NCI-H82 treated with DMSO at 0.1 percent for 48 hours (cell line): Measurements from ENCODE around the gene CDC42BPB.

Experiments
- DNase-seq: peaks from one replicate; lab custom pipeline; 2025; ENCODE audit not compliant: unreplicated experiment; lab: John Stamatoyannopoulos, UW

Gene CDC42BPB

GRCh38 chr14:103094406-103095209 lies 37.3 kb upstream of the CDC42BPB start, which contains the start of gene EXOC3L4:
Gene EXOC3L4, plus strand, starts transcription at chr14:103094725. Its CDS starts 5,495 bp downstream, at chr14:103100220.
- no peak for DNase-seq

- no peak for DNase-seq
Measured at GRCh38 chr14:103093856-103094405, 36.6 kb upstream of the CDC42BPB start.

- no peak for DNase-seq
Measured at GRCh38 chr14:103091883-103092222, 34.5 kb upstream of the CDC42BPB start.

GRCh38 chr14:103091041-103091882 lies 33.9 kb upstream of the CDC42BPB start:
- no peak for DNase-seq

- DNase-seq, result no peak
Measured at GRCh38 chr14:103090481-103091020, 33.2 kb upstream of the CDC42BPB start.

GRCh38 chr14:103089386-103090335 lies 32.3 kb upstream of the CDC42BPB start:
- DNase-seq, result no peak

GRCh38 chr14:103088921-103089320 lies 31.6 kb upstream of the CDC42BPB start:
- DNase-seq, result no peak

- no peak for DNase-seq
Measured at GRCh38 chr14:103087343-103087835, 30.0 kb upstream of the CDC42BPB start.

GRCh38 chr14:103086771-103087342 lies 29.5 kb upstream of the CDC42BPB start:
- DNase-seq, result no peak

- no peak for DNase-seq
Measured at GRCh38 chr14:103085106-103086091, 28.1 kb upstream of the CDC42BPB start.

- no peak for DNase-seq
Measured at GRCh38 chr14:103084021-103084919, 26.9 kb upstream of the CDC42BPB start, which contains the start of gene LBHD2. Gene LBHD2, plus strand, starts transcription at chr14:103084210. Its CDS starts 1,803 bp downstream, at chr14:103086013.

- no peak for DNase-seq
Measured at GRCh38 chr14:103081951-103082350, 24.6 kb upstream of the CDC42BPB start.

GRCh38 chr14:103078860-103079587 lies 21.7 kb upstream of the CDC42BPB start:
- DNase-seq, result no peak

- no peak for DNase-seq
Measured at GRCh38 chr14:103078420-103078749, 21.0 kb upstream of the CDC42BPB start.

- no peak for DNase-seq
Measured at GRCh38 chr14:103074729-103075367, 17.5 kb upstream of the CDC42BPB start.

GRCh38 chr14:103073876-103074728 lies 16.8 kb upstream of the CDC42BPB start:
- DNase-seq, result no peak
